Measurements from ENCODE around the gene SEZ6L2. TPM values are rescaled to one million over a fixed set of nuclear protein-coding genes. Genes with fewer than 3 reads are reported as not detected.

Gene SEZ6L2
- total and polyA plus RNA-seq, 2 of the 13 experiments (the other 11 are each of a cell fraction or from before 2014, with no cell fraction given), result 14.9 to 16.9 TPM

DNA sequence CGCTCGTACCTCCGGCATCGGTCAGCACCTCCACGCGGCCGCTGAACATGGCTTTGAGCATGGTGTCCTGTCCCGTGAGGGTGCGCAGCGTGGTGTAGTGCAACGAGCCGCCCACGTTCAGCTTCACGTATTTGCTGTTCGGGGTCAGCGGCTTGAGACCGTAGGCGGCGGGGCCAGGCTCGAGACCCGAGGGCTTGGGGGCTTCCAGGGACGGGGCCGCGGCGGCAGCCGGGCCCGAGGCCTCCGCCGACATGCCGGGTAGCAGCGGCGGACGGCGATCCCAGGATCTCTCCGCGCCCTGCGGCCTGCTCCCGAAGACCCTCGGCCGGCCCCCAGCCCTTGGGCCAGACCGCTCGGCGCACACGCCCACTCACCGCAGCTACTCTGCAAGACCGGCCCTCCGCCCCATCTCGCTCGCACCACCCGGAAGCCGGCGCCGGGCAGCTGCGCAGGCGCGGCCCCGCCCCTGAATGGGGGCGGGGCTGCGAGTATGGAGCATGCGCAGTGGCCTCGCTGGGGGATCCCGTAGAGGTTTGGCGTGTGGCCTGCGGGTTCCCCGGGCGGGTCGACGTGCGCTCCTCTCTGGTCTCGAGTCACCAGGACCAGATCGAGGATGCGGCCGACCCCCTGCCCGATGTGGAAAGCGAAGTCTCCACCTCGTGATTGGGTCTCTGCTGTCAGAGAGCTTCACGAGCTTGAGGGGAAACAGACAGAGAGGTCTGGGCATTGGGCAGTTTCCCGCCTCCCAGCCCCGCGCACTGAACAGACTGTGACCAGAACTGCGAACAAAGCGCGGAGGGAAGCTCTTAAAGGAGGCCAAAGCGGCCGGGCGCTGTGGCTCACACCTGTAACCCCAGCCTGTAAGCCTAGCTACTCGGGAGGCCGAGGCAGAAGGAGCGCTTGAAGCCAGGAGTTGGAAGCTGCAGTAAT lies 26.7 kb upstream of the SEZ6L2 start, which contains the start of gene KCTD13 (continued):
- TF ChIP-seq SATB2 (CRISPR knock-in tag; IDR thresholded peaks at IDR 0.05) (no peak; the same call in 1 of the 2 replicates), RNF2 (conservative IDR thresholded peaks at IDR 0.05; ENCODE audit: low read depth) (peak; percentile 92), ZNF253 (CRISPR knock-in tag; IDR thresholded peaks at IDR 0.05; ENCODE audit: borderline replicate concordance) (peak; percentile 91; the same call in 1 of the 2 replicates), ZNF75D (CRISPR knock-in tag; IDR thresholded peaks at IDR 0.05; ENCODE audit: borderline replicate concordance) (no peak), ZBTB7B (CRISPR knock-in tag; IDR thresholded peaks at IDR 0.05) (peak; percentile 82; the same call in 1 of the 2 replicates), ZNF501 (CRISPR knock-in tag; IDR thresholded peaks at IDR 0.05) (peak; percentile 96), TOPORS (CRISPR knock-in tag; IDR thresholded peaks at IDR 0.05) (peak; percentile 93), KLF6 (CRISPR knock-in tag; IDR thresholded peaks at IDR 0.05) (peak; percentile 93), FOXJ3 (CRISPR knock-in tag; IDR thresholded peaks at IDR 0.05; ENCODE audit: borderline replicate concordance) (peak; percentile 68; the same call in 1 of the 2 replicates), ZBTB20 (CRISPR knock-in tag; IDR thresholded peaks at IDR 0.05; ENCODE audit: borderline replicate concordance, low read depth) (peak; percentile 86; the same call in 1 of the 2 replicates), ZNF782 (CRISPR knock-in tag; IDR thresholded peaks at IDR 0.05; ENCODE audit: borderline replicate concordance) (no peak), RXRA (CRISPR knock-in tag; IDR thresholded peaks at IDR 0.05) (peak; percentile 61), FOXA3 (CRISPR knock-in tag; IDR thresholded peaks at IDR 0.05) (peak; percentile 56; the same call in 1 of the 2 replicates), MYC (CRISPR knock-in tag; IDR thresholded peaks at IDR 0.05; ENCODE audit: borderline replicate concordance) (peak; percentile 77)
- TF ChIP-seq, protein P1, sequence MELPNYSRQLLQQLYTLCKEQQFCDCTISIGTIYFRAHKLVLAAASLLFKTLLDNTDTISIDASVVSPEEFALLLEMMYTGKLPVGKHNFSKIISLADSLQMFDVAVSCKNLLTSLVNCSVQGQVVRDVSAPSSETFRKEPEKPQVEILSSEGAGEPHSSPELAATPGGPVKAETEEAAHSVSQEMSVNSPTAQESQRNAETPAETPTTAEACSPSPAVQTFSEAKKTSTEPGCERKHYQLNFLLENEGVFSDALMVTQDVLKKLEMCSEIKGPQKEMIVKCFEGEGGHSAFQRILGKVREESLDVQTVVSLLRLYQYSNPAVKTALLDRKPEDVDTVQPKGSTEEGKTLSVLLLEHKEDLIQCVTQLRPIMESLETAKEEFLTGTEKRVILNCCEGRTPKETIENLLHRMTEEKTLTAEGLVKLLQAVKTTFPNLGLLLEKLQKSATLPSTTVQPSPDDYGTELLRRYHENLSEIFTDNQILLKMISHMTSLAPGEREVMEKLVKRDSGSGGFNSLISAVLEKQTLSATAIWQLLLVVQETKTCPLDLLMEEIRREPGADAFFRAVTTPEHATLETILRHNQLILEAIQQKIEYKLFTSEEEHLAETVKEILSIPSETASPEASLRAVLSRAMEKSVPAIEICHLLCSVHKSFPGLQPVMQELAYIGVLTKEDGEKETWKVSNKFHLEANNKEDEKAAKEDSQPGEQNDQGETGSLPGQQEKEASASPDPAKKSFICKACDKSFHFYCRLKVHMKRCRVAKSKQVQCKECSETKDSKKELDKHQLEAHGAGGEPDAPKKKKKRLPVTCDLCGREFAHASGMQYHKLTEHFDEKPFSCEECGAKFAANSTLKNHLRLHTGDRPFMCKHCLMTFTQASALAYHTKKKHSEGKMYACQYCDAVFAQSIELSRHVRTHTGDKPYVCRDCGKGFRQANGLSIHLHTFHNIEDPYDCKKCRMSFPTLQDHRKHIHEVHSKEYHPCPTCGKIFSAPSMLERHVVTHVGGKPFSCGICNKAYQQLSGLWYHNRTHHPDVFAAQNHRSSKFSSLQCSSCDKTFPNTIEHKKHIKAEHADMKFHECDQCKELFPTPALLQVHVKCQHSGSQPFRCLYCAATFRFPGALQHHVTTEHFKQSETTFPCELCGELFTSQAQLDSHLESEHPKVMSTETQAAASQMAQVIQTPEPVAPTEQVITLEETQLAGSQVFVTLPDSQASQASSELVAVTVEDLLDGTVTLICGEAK (IDR thresholded peaks at IDR 0.05), result no peak
- TF ChIP-seq, protein P1 (CRISPR knock-in tag; IDR thresholded peaks at IDR 0.05), result peak; percentile 75; the same call in 1 of the 2 replicates
- TF ChIP-seq, protein P2, sequence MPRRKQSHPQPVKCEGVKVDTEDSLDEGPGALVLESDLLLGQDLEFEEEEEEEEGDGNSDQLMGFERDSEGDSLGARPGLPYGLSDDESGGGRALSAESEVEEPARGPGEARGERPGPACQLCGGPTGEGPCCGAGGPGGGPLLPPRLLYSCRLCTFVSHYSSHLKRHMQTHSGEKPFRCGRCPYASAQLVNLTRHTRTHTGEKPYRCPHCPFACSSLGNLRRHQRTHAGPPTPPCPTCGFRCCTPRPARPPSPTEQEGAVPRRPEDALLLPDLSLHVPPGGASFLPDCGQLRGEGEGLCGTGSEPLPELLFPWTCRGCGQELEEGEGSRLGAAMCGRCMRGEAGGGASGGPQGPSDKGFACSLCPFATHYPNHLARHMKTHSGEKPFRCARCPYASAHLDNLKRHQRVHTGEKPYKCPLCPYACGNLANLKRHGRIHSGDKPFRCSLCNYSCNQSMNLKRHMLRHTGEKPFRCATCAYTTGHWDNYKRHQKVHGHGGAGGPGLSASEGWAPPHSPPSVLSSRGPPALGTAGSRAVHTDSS (CRISPR knock-in tag; conservative IDR thresholded peaks at IDR 0.05), result no peak

Data from HepG2 (cell line).